GM21526 (cell line): ENCODE data around the gene PLEKHG7.
"Not testable (repeated sequence)": the region's sequence is repeated elsewhere in the genome, so short reads cannot be mapped to it uniquely, and the experiment has no call there.

Source experiments
- ATAC-seq: cut with Tn5 transposase; IDR thresholded peaks from one replicate; pipeline ENCODE4 v1.9.1; 2021; ENCODE audit warnings: moderate library complexity; ENCODE audit not compliant: unreplicated experiment, low FRiP score

Gene PLEKHG7

GRCh38 chr12:92794356-92794755 lies 91.6 kb downstream of the PLEKHG7 start:
- ATAC-seq, result not testable (repeated sequence)

DNA sequence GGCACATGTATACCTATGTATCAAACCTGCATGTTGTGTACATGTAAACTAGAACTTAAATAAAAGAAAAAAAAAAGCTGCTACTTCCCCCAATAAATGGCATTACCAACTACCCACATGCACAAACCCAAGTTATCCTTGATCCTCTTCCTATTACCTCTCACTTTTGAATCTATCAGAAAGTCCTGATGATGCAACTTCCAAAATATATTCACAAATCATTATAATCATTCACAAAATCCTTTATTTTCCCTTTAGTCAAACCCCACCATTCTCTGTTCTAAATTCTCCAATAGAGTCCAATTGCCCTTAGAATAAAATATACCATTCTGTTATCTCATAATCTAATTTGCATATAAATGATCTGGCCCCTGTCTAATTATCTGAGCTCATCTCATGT lies 92.0 kb downstream of the PLEKHG7 start:
- no peak for ATAC-seq

DNA sequence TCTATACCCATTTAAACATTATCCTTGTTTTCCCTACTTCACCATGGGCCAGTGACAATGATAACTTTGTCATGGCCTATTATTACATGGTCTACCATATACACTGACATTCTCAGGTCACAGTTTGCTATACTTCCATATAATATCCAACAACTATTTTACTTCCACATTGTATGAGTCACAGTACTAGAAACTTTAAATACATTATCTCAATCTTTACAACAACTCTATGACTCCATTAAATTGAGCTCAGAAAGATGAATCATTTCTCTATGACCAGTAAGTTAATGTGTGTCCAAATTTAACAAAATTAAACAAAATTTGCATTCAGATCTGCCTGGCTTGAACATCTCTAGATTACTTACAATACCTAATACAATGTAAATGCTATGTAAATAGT lies 93.9 kb downstream of the PLEKHG7 start:
- no peak for ATAC-seq

GRCh38 chr12:92802906-92803305 lies 100.1 kb downstream of the PLEKHG7 start:
- ATAC-seq, result no peak

GRCh38 chr12:92803903-92804302 lies 101.1 kb downstream of the PLEKHG7 start:
- ATAC-seq, result no peak

DNA sequence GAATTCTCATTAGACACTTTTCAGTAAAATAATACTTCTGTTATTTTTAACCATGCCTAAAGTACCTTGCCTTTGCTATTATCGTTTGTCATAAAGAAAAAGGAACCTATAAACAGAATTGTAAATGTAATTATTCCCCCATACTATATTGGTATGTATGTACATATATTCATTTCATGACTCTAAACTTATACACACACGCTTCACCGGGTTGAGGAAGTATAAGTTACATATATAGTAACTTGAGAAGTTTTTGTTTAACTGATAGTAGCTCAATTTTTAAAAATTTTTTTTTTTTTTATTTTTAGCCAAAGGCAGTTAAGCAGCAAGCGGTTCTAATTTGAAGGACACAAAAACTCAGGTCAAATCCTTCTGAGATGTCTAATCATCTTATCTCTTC lies 107.6 kb downstream of the PLEKHG7 start:
- ATAC-seq, result peak; percentile 59

DNA sequence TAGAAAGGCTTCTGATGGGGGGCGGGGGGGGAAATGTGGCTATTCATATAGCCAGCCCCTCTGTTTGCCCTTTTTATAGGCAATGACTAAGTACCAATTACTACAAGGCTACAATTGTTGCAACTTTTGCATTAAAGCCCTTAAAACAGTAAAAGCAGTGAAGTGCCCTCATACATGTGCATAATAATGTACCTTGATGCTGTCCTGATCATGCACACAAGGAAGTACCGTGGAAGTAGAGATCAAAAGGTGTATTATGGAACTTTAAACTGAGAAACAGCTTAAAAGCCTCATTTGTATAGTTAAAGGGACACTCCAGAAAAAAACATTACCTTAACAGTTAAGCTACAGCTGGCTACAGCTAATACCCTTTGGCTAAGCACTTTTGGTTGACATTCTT lies 111.8 kb downstream of the PLEKHG7 start:
- ATAC-seq, result no peak

GRCh38 chr12:92821142-92821541 lies 118.4 kb downstream of the PLEKHG7 start:
- ATAC-seq, result no peak
